Bronchial epithelial cell (primary cell): ENCODE measurements around the gene ZFYVE27. TPM values are rescaled to one million over a fixed set of nuclear protein-coding genes. Genes with fewer than 3 reads are reported as not detected.

Experiments
- DNase-seq: peaks from one replicate; pipeline ENCODE4 v3.0.0-alpha.2; 2010; ENCODE audit warnings: low read depth
- FAIRE-seq: peaks from 2 replicates; lab custom pipeline; 2011; peaks lifted over from hg19 to GRCh38; lab: Jason Lieb, UNC
- H3K27me3 ChIP-seq: 2 replicates; pipeline ENCODE4 v1.5.1; 2011; ENCODE audit warnings: low read length; ENCODE audit not compliant: control insufficient read depth, insufficient read depth
- H3K36me3 ChIP-seq: 2 replicates; pipeline ENCODE4 v1.5.1; 2011; ENCODE audit warnings: low read length; ENCODE audit not compliant: control insufficient read depth, insufficient read depth
- H3K4me3 ChIP-seq: 2 replicates; pipeline ENCODE4 v1.5.1; 2011; ENCODE audit warnings: mild to moderate bottlenecking, low read depth, low read length, control low read depth
- CTCF ChIP-seq: IDR thresholded peaks from 2 replicates; pipeline ENCODE4 v1.5.1; 2011; ENCODE audit warnings: mild to moderate bottlenecking, moderate library complexity, low read length, control low read depth, inconsistent platforms; ENCODE audit not compliant: insufficient read depth, severe bottlenecking
- total RNA-seq: library from RNA; depleted of rRNA; stranded (reverse); fragments of >200 nt; gene quantifications from 2 replicates; pipeline ENCODE4 v1.2.1, GENCODE V29; 2014

Gene ZFYVE27
- total RNA-seq, 1 donor from 2014 or later, result 15.3 TPM

- peak; percentile 94 for TF ChIP-seq CTCF
- FAIRE-seq (no peak), DNase-seq (peak; percentile 40)
- no peak overlapping the region for H3K4me3 ChIP-seq
- H3K36me3 ChIP-seq, result peaks cover 22% of the 10 kb centered on the region
- H3K27me3 ChIP-seq, result no peaks in the 10 kb centered on the region
Observed at GRCh38 chr10:97759158-97759887, 22.4 kb downstream of the ZFYVE27 start.

GRCh38 chr10:97759946-97760345, 23.0 kb downstream of the ZFYVE27 start:
- DNase-seq (no peak), FAIRE-seq (no peak)
- Histone ChIP-seq H3K36me3 (peaks cover 21% of the 10 kb centered on the region), H3K4me3 (no peak overlapping the region), H3K27me3 (no peaks in the 10 kb centered on the region)
- TF ChIP-seq CTCF, result no peak

- DNase-seq (no peak), FAIRE-seq (no peak)
- Histone ChIP-seq H3K4me3 (no peak overlapping the region), H3K36me3 (peaks cover 18% of the 10 kb centered on the region), H3K27me3 (no peaks in the 10 kb centered on the region)
- no peak for TF ChIP-seq CTCF
Observed at GRCh38 chr10:97760461-97761257, 23.7 kb downstream of the ZFYVE27 start.

GRCh38 chr10:97761331-97761865, 24.5 kb downstream of the ZFYVE27 start:
- H3K27me3 ChIP-seq, result no peaks in the 10 kb centered on the region
- no peak overlapping the region for H3K4me3 ChIP-seq
- TF ChIP-seq CTCF, result no peak
- peaks cover 15% of the 10 kb centered on the region for H3K36me3 ChIP-seq
- FAIRE-seq, result no peak
- no peak for DNase-seq

GRCh38 chr10:97762056-97762455, 25.1 kb downstream of the ZFYVE27 start:
- no peak for TF ChIP-seq CTCF
- FAIRE-seq (no peak), DNase-seq (no peak)
- Histone ChIP-seq H3K27me3 (no peaks in the 10 kb centered on the region), H3K4me3 (no peak overlapping the region), H3K36me3 (peaks cover 15% of the 10 kb centered on the region)
